Measurements from ENCODE around the gene SNAPIN.

Gene SNAPIN

DNA sequence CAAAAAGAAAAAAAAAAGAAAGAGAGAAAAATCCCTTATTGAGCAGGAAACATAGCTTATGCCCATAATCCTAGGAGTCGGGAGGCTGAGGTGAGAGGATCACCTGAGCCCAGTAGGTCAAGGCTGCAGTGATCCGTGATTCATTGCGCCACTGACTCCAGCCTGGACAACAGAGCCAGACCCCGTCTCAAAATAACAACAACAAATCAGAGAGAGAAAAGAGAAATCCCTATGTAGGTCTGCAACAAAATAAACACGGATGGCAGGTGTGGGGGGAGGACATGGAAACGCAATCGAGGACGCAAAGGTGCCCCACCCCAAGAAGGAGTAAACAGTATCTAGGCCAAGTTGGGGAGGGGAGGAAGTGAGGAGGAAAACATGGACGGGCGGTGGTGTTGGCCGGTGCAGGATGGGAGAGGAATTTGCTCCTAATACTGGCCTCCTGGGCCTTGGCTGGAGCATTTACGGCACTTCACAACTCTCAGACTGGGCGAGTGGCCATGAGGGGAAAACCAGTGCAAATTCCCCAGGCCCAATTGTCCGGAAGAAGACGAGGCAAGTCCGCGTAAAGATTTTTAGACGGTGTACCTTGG is 25.2 kb upstream of the SNAPIN start:
- DNase-seq (ENCODE audit: low spot score) (no peak), ATAC-seq (ENCODE audit: low read depth) (no peak)
- Histone ChIP-seq H3K36me3 (ENCODE audit: low read depth) (peaks cover 36% of the 10 kb centered on the region), H3K27ac (ENCODE audit: poor library complexity, severe bottlenecking) (peak overlapping the region; percentile 91), H3K4me1 (ENCODE audit: insufficient read depth, poor library complexity, severe bottlenecking) (no peaks in the 10 kb centered on the region), H3K27me3 (ENCODE audit: insufficient read depth, poor library complexity, severe bottlenecking) (no peaks in the 10 kb centered on the region), H3K4me3 (ENCODE audit: severe bottlenecking) (peak overlapping the region; percentile 90), H3K9me3 (ENCODE audit: severe bottlenecking) (no peaks in the 10 kb centered on the region)
- TF ChIP-seq, protein P1, sequence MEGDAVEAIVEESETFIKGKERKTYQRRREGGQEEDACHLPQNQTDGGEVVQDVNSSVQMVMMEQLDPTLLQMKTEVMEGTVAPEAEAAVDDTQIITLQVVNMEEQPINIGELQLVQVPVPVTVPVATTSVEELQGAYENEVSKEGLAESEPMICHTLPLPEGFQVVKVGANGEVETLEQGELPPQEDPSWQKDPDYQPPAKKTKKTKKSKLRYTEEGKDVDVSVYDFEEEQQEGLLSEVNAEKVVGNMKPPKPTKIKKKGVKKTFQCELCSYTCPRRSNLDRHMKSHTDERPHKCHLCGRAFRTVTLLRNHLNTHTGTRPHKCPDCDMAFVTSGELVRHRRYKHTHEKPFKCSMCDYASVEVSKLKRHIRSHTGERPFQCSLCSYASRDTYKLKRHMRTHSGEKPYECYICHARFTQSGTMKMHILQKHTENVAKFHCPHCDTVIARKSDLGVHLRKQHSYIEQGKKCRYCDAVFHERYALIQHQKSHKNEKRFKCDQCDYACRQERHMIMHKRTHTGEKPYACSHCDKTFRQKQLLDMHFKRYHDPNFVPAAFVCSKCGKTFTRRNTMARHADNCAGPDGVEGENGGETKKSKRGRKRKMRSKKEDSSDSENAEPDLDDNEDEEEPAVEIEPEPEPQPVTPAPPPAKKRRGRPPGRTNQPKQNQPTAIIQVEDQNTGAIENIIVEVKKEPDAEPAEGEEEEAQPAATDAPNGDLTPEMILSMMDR (IDR thresholded peaks at IDR 0.05; ENCODE audit: poor library complexity, severe bottlenecking) = no peak

DNA sequence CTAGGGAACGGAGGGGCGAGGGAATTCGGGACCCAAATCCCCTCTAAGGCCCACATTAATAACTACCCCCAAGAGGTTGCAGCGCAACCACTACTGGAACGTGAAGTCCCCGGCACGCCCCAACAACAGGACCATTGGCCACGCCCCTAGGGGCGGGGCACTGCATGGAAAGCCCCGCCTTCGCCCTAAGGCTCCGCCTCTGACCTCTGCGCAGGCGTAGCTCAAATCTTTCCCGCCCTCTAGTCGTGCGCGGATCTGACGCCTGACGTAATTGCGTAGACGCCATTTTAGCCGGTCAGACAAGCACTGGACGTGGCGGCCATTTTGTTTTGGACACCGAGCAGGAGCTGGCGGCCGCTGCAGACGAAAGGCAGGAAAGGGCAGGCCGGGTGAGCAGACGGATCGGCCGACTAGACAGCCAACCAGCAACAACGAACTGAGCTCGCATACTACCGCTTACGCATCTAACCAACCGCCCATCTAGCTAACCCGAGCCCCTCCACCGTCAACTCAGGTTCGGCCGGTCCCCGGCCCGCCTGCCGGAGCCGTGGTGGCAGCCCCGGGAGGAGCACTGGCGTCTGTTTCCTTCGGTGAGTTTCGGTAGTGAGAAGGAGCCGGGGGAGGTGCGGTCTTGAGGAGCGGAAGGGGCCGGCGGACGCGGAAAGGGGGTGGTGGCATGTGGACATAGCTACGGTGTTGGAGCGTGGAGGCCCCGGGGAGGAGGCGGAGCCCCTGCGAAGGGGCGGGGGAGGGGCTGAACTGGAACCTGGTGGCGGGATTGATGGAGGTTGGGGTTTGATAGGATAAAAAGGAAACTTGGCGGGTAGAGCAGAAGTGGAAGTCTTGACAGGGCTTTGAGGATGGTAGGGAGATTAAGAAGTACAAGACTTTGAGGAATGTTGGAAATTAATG is 24.5 kb upstream of the SNAPIN start, which contains the start of gene CHTOP:
Gene CHTOP, plus strand, starts transcription at position 313 of the 912 bp plus-strand sequence. CDS start 2,523 bp downstream, outside the sequence.
- H3K36me3 ChIP-seq (ENCODE audit: low read depth) = peaks cover 43% of the 10 kb centered on the region
- H3K4me1 ChIP-seq (ENCODE audit: insufficient read depth, poor library complexity, severe bottlenecking) = no peaks in the 10 kb centered on the region
- peak within 1 kb of the TSS; percentile 90 for H3K4me3 ChIP-seq (ENCODE audit: severe bottlenecking)
- peak within 1 kb of the TSS; percentile 91 for H3K27ac ChIP-seq (ENCODE audit: poor library complexity, severe bottlenecking)
- TF ChIP-seq, protein P1 (IDR thresholded peaks at IDR 0.05; ENCODE audit: poor library complexity, severe bottlenecking) = no peak
- ATAC-seq (ENCODE audit: low read depth) = peak; percentile 87
- H3K9me3 ChIP-seq (ENCODE audit: severe bottlenecking) = no peaks in the 10 kb centered on the region
- no peaks in the 10 kb centered on the region for H3K27me3 ChIP-seq (ENCODE audit: insufficient read depth, poor library complexity, severe bottlenecking)
- DNase-seq (ENCODE audit: low spot score) = peak; percentile 98

DNA sequence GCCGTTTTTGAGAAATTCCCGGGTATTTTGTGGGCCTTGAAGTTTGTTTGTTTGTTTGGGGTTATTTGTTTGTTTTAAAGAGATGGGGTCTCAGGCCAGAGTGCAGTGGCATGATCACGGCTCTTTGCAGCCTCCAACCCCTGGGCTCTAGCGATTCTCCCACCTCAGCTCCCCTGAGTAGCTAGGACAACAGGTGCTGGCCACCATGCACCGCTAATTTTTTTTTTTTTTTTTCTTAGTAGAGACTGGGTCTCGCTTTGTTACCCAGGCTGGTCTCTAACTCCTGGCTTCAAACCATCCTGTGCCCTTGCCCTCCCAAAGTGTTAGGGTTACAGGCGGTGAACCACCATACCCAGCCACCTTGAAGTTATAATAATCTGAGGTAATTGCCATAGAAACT is 22.6 kb upstream of the SNAPIN start:
- no peaks in the 10 kb centered on the region for H3K27me3 ChIP-seq (ENCODE audit: insufficient read depth, poor library complexity, severe bottlenecking)
- TF ChIP-seq, protein P1 (IDR thresholded peaks at IDR 0.05; ENCODE audit: poor library complexity, severe bottlenecking) = no peak
- H3K27ac ChIP-seq (ENCODE audit: poor library complexity, severe bottlenecking) = peak overlapping the region; percentile 91
- DNase-seq (ENCODE audit: low spot score) (no peak), ATAC-seq (ENCODE audit: low read depth) (no peak)
- H3K36me3 ChIP-seq (ENCODE audit: low read depth) = peaks cover 62% of the 10 kb centered on the region
- H3K9me3 ChIP-seq (ENCODE audit: severe bottlenecking) = no peaks in the 10 kb centered on the region
- no peaks in the 10 kb centered on the region for H3K4me1 ChIP-seq (ENCODE audit: insufficient read depth, poor library complexity, severe bottlenecking)
- H3K4me3 ChIP-seq (ENCODE audit: severe bottlenecking) = no peak overlapping the region

DNA sequence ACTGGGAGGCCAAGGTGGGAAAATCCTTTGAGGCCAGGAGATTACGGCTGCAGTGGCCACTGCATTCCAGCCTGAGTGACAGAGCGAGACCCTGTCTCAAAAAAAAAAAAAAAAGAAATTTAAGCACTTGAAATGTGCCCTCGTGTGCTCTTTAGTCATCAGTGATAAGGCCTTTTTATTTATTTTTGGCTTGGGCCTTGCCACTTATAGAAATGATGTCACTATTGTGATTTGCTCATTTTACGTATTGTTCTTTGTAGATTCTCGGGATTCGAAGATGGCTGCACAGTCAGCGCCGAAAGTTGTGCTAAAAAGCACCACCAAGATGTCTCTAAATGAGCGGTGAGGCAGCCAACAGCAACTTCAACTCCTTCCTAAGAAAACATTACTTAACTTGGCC is 22.2 kb upstream of the SNAPIN start:
- H3K27me3 ChIP-seq (ENCODE audit: insufficient read depth, poor library complexity, severe bottlenecking) = no peaks in the 10 kb centered on the region
- H3K4me3 ChIP-seq (ENCODE audit: severe bottlenecking) = no peak overlapping the region
- ATAC-seq (ENCODE audit: low read depth) = no peak
- no peaks in the 10 kb centered on the region for H3K4me1 ChIP-seq (ENCODE audit: insufficient read depth, poor library complexity, severe bottlenecking)
- peaks cover 66% of the 10 kb centered on the region for H3K36me3 ChIP-seq (ENCODE audit: low read depth)
- H3K9me3 ChIP-seq (ENCODE audit: severe bottlenecking) = no peaks in the 10 kb centered on the region
- no peak overlapping the region for H3K27ac ChIP-seq (ENCODE audit: poor library complexity, severe bottlenecking)
- DNase-seq (ENCODE audit: low spot score) = no peak
- TF ChIP-seq, protein P1 (IDR thresholded peaks at IDR 0.05; ENCODE audit: poor library complexity, severe bottlenecking) = no peak

All from RWPE2 (cell line).